Mesodermal cell (in vitro differentiated cells): ENCODE data around the gene PEPD.
A peak's percentile ranks its signal among the peaks of the same experiment; 100 is the strongest.

Experiments
- H3K27ac ChIP-seq: 2 replicates; pipeline ENCODE4 v1.7.0; 2013; ENCODE audit warnings: mild to moderate bottlenecking, low read depth, low read length, moderate library complexity; ENCODE audit not compliant: severe bottlenecking
- H3K36me3 ChIP-seq: 2 replicates; pipeline ENCODE4 v1.7.1; 2013; ENCODE audit warnings: mild to moderate bottlenecking, low read length, moderate library complexity; ENCODE audit not compliant: control insufficient read depth, insufficient read depth
- H3K4me1 ChIP-seq: one replicate; pipeline ENCODE4 v1.7.1; 2013; ENCODE audit warnings: mild to moderate bottlenecking, low read length; ENCODE audit not compliant: insufficient read depth, control insufficient read depth, poor library complexity, severe bottlenecking
- H3K4me3 ChIP-seq: 2 replicates; pipeline ENCODE4 v1.7.0; 2013; ENCODE audit warnings: low read length, control low read depth, mild to moderate bottlenecking; ENCODE audit not compliant: insufficient read depth, poor library complexity, severe bottlenecking; ENCODE audit errors: extremely low read depth
- H3K9me3 ChIP-seq: 2 replicates; pipeline ENCODE4 v1.7.1; 2013; ENCODE audit warnings: mild to moderate bottlenecking, low read length, moderate library complexity; ENCODE audit not compliant: control insufficient read depth
- WGBS, 2 experiments: methylation state at CpG; one replicate each; pipeline ENCODE4 v1.1.5; 2013; ENCODE audit warnings: missing lambda C conversion rate in 2 of 2; ENCODE audit not compliant: insufficient coverage in 2 of 2; 5-methylcytosine and 5-hydroxymethylcytosine counted together

The PEPD gene

DNA sequence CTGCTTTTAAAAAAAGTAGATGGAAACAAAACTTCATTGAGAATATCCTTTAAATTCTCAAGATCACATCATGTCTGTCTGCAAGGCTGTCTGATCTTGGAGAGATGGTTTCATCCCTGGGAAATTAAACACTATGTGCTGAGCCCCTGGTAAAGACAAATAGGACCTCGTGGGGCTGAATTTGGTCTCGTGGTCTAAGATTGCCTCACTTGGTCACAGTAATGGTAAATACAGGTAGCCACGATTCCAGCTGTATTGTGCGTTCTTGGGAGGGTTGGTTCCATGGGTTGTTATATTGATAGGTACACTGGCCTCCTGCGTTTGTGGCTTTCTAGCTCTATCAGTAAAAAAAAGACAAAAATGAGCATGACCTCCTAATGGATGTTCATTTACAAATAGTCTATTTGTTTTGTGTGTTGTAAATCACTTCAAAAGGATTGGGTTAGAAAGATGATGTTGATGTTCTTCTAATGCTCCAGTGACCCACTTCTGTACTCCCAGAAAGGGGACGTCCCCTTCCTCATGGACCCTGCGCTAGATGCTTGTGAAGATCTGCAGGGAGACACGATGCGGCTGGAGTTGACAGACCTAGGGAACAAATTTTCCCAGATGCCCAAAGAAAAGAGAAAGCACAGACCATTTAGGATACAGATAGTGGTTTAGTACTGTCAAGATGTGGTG lies 146.3 kb downstream of the PEPD start:
- Histone ChIP-seq H3K4me3 (peak overlapping the region; percentile 56), H3K27ac (no peak overlapping the region), H3K9me3 (no peaks in the 10 kb centered on the region), H3K36me3 (peaks cover 34% of the 10 kb centered on the region), H3K4me1 (peaks cover 16% of the 10 kb centered on the region)
- WGBS, 2 experiments, result 91 to 96% methylated on average over 6 to 8 of the region's 9 CpGs

DNA sequence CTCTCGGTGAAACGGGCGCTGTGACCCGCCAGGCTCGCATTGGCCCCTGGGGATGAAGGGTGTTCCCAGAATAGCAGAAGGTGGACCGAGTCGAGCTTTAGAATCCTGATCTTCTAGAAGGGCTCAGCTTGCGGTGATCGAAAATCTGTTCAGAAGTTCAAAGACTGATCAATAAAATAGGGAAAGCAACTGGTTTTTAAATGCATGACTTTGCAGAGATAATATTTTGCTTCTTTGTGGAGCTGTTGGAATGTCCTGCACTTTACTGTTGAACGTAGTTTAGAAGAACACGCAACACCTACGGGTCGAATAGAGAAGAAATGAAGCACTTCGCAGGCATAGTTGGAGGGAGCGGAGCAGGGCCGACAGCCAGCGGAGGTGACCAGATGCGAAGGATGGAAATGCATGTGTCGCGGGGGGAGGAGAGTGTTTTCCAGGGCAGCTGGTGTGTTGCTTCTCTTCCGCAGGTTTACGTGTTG lies 147.3 kb downstream of the PEPD start:
- Histone ChIP-seq H3K9me3 (no peaks in the 10 kb centered on the region), H3K4me3 (peak overlapping the region; percentile 56), H3K4me1 (peaks cover 16% of the 10 kb centered on the region), H3K36me3 (peaks cover 25% of the 10 kb centered on the region), H3K27ac (peak overlapping the region; percentile 96)
- 1% methylated on average over 20 to 21 of the region's 22 CpGs for WGBS, 2 experiments

DNA sequence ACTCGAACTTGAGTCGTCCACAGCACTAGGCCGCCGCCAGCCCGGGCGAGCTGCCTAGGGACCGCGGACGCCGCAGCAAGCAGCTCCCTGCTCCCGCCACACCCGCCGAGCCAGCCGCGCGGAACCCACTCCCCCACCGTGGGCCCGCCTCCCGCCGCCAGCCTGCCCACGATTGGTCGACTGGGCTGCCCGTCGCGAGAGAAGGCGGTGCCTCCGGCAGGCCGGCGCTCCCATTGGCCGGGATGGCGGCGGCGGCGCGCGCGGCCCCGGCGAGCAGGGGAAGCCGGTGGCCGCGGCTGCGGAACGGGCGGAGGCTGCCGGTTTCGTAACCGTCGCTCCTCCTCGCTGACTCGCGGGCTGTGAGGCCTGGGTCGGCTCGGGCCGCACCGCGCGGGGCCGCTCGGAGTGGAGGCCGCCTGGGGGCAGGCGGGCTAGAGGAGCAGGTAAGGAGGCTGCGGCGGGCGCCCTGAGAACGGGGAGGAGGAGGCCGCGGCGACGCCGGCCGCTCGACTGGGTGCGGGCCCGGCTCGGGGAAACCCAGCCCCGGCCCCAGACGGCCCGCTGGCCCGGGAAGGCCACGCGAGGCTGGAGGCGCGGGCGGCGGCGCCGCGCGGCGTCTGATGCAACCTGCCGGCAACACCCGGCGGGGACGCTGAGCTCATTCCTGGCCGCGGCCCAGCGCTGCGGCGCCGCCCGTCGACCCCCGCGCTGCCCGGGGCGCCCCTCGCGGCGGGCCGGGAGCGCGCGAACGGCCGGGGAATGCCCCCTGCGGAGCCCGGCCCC lies 147.9 kb downstream of the PEPD start, which contains the start of gene CEBPG:
Gene CEBPG (plus strand): TSS at position 257 of the 783 bp plus-strand sequence. CDS start 5,531 bp downstream, outside the sequence.
- 0% methylated on average over 90 to 105 of the region's 118 CpGs for WGBS, 2 experiments
- Histone ChIP-seq H3K4me1 (peaks cover 16% of the 10 kb centered on the region), H3K9me3 (no peaks in the 10 kb centered on the region), H3K4me3 (peak within 1 kb of the TSS; percentile 63), H3K36me3 (peaks cover 19% of the 10 kb centered on the region), H3K27ac (peak within 1 kb of the TSS; percentile 96)

DNA sequence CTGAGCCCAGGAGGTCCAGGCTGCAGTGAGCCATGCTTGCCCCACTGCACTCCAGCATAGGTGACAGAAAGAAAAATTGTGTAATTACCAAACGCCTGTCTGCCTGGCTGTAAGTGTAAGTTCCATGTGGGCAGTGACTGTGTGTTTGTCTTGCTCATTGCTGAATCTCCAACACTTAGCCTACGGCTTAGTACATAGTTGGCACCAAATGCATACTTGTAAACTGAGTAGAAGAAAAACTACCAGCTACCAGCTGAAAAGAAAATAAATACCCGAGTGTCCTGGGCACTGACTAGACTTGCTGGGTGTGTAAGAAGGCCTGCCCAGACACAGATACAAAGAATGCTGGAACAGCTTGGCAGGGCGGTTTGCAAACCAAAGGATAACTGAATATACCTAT lies 150.8 kb downstream of the PEPD start:
- H3K9me3 ChIP-seq, result no peaks in the 10 kb centered on the region
- no peak overlapping the region for H3K4me3 ChIP-seq
- H3K27ac ChIP-seq, result no peak overlapping the region
- WGBS, 2 experiments, result 87 to 88% methylated on average over 3 of the region's 4 CpGs
- peaks cover 10% of the 10 kb centered on the region for H3K4me1 ChIP-seq
- peaks cover 5% of the 10 kb centered on the region for H3K36me3 ChIP-seq

DNA sequence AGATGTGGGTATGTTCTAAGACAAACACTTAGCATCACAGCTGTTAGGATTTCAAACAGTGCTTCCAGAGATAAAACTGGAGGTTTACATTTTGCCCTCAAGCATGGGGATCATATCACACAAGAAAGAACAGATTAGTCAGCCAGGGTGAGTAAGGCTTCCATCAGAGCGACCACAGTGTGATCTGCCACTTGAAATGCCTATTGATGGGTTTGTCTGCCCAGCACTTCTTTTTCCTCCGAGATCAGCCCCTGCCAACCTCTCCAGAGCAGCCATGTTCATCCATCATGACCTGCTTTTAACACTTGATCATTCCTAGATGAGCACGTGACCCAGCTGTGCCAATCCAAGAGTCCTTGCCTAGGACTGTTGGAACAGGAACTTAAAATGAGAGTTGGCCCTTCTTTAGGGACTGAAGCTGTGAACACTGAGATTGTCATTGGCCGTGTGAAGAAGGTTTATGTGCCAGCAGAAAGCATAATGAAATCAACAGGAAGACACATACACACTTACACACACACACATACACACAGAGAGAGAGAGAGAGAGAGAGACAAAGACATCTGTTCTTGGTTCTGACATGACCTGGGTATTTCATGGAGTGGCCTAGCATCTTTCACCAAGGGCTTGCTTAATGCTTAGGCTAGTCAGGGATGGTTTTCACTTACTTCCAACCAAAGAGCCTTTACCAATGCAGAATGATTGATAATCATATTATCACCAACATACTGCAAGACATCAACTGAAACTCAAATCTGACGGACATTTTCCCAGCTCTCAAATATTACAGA lies 153.3 kb downstream of the PEPD start:
- WGBS, 2 experiments, result 77 to 92% methylated on average over 3 of the region's 5 CpGs
- Histone ChIP-seq H3K27ac (no peak overlapping the region), H3K4me1 (no peaks in the 10 kb centered on the region), H3K9me3 (no peaks in the 10 kb centered on the region), H3K36me3 (no peaks in the 10 kb centered on the region), H3K4me3 (no peak overlapping the region)

DNA sequence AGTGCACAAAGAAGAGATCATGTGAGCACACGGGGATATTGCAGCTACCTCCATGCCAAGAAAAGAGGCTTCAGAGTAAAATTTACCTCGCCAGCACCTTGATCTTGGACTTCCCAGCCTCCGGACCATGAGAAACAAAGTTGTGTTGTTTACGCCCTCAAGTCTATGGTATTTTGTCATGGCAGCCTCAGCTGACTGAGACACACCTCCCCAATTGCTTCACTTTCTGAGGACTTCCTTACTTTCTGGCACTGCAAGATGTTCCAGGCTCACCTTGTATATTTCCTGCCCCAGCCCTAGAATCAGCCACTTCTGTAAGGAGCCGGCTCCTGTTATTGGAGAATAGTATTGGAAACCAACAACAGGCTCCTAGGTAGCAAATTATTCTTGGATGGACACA lies 154.7 kb downstream of the PEPD start:
- 75 to 86% methylated on average over 4 of the region's 5 CpGs for WGBS, 2 experiments
- Histone ChIP-seq H3K4me3 (no peak overlapping the region), H3K4me1 (no peaks in the 10 kb centered on the region), H3K27ac (no peak overlapping the region), H3K9me3 (no peaks in the 10 kb centered on the region), H3K36me3 (no peaks in the 10 kb centered on the region)

DNA sequence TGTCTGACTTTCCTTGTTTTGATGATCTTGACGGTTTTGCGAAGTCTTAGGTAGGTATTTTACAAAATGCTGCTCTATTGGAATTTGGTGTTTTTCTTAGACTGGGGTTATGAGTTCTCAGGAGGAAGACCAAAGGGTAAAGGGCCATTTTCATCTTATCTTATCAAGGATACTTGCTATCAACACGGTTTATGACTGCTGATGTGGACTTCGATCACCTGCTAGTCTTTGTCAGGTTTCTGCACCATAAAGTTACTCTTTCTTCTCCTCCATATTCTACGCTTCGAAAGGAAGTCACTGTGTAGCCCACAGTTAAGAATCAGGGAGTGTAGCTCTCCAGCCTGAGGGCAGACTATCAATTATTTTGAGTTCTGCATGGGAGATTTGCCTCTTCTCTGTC lies 155.5 kb downstream of the PEPD start:
- Histone ChIP-seq H3K27ac (no peak overlapping the region), H3K4me1 (no peaks in the 10 kb centered on the region), H3K9me3 (no peaks in the 10 kb centered on the region), H3K36me3 (no peaks in the 10 kb centered on the region), H3K4me3 (no peak overlapping the region)
- WGBS, 2 experiments, result 84 to 93% methylated on average over 4 to 5 of the region's 6 CpGs

DNA sequence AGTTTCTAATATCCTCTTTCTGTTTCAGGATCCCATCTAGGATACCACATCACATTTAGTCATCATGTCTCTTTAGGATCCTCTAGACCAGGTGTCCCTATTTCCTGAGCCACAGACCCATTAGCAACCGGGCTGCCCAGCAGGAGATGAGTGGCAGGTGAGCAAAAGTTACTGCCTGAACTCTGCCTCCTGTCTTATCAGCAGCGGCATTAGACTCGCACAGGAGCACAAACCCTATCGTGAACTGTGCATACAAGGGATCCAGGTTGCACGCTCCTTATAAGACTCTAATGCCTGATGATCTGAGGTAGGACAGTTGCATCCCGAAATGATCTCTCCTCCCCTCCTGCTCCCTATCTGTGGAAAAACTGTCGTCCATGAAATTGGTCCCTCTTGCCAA lies 155.9 kb downstream of the PEPD start:
- H3K27ac ChIP-seq, result no peak overlapping the region
- no peak overlapping the region for H3K4me3 ChIP-seq
- H3K36me3 ChIP-seq, result no peaks in the 10 kb centered on the region
- no peaks in the 10 kb centered on the region for H3K9me3 ChIP-seq
- no peaks in the 10 kb centered on the region for H3K4me1 ChIP-seq
- 83 to 86% methylated on average over 5 to 6 of the region's 7 CpGs for WGBS, 2 experiments

DNA sequence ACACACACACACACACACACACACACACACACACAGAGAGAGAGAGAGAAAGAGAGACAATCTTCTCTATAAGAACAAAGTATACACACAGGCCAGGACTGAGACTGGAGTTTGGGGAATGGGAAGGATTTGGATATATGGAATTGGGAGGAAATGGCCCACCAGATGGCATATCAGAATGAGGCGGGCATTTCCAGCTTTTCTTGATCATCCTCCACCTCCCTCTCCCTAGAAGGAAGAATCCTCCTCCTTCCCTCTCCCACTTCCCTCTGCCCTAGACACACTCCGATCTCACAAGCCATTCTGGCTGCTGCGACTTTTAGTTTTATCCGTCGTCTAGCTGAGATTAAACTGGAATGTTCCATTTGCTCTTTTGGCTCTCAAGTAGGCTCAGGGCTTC lies 158.1 kb downstream of the PEPD start:
- Histone ChIP-seq H3K4me1 (no peaks in the 10 kb centered on the region), H3K27ac (no peak overlapping the region), H3K4me3 (no peak overlapping the region), H3K9me3 (no peaks in the 10 kb centered on the region), H3K36me3 (no peaks in the 10 kb centered on the region)
- 83 to 91% methylated on average over 4 to 5 of the region's 5 CpGs for WGBS, 2 experiments

DNA sequence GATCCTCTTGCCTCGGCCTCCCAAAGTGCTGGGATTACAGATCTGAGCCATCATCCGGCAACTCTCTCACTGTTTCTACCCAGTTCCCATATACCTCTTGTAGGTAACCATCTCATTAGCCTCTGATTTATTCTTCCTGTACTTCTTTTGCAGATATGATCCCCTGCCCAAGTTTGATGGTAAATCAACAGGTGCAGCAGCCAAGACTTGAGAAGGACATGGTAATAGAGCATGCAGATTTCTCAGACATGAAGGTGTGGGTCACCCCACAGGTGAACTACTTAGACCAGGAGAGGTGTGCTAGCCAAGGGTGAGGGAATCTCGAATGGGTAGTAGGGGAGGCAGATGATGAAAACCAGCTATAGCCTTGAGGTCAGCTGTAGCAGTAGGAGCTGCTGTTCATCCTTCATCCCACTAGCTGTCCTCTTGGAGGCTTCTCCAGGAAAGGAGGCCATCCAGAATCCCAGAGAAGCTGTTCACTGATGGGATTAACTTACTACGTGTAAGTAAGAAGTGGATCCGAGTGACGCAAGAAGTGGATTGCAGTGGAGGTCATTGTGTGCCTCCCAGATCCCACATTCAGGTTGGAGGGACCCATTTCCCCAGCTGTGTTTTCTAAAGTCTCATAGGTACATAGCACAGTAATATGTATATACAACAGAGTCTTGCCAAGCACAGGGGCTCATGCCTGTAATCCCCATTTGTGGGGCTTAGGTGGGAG lies 158.9 kb downstream of the PEPD start:
- Histone ChIP-seq H3K27ac (no peak overlapping the region), H3K9me3 (no peaks in the 10 kb centered on the region), H3K4me1 (no peaks in the 10 kb centered on the region), H3K4me3 (no peak overlapping the region), H3K36me3 (no peaks in the 10 kb centered on the region)
- 92 to 96% methylated on average over 3 to 5 of the region's 6 CpGs for WGBS, 2 experiments
